Activated T-helper 1 cell treated with anti-CD3 and anti-CD28 coated beads, Interleukin-12 subunit alpha, Interleukin-12 subunit beta, Interleukin-2, Interleukin-4 antibody, amounts not matched to agents 30 ng/mL and 10 ng/mL and 1 ng/mL, durations not matched to agents 14 hours and 24 hours and 36 hours (primary cell): Measurements from ENCODE around the gene VPS36. TPM values are rescaled to one million over a fixed set of nuclear protein-coding genes. Genes with fewer than 3 reads are reported as not detected.

ENCODE experiments used
- total RNA-seq: library from RNA; stranded (reverse); gene quantifications from 2 replicates; pipeline ENCODE4 v1.2.3, GENCODE V29; 2022

Gene VPS36
- total RNA-seq, 1 donor from 2014 or later = 49.2 TPM

Other genes with a start within 250 kb of the VPS36 start
- gene THSD1, start 44.5 kb downstream of the VPS36 start, total RNA-seq = 0.07 and 0.21 TPM in 2 replicates
- 36.9 and 37.3 TPM in 2 replicates for gene CKAP2, start 4.8 kb upstream of the VPS36 start, total RNA-seq
- gene HNRNPA1L2, start 191.8 kb upstream of the VPS36 start, total RNA-seq = 8.8 and 9.6 TPM in 2 replicates
- 63.3 and 66.1 TPM in 2 replicates for gene SUGT1, start 202.2 kb upstream of the VPS36 start, total RNA-seq